Activated naive CD8-positive, alpha-beta T cell (primary cell): ENCODE data around the gene SUGCT.

Experiments used
- H3K27ac Mint-ChIP-seq: one replicate; pipeline ENCODE4 v1.8.0; 2021; ENCODE audit warnings: mixed read lengths
- H3K27me3 Mint-ChIP-seq: one replicate; pipeline ENCODE4 v1.8.0; 2021; ENCODE audit warnings: mixed read lengths
- H3K36me3 Mint-ChIP-seq: one replicate; pipeline ENCODE4 v1.8.0; 2021; ENCODE audit warnings: mixed read lengths
- H3K4me1 Mint-ChIP-seq: one replicate; pipeline ENCODE4 v1.8.0; 2021; ENCODE audit warnings: low read depth, mixed read lengths
- H3K4me3 Mint-ChIP-seq: one replicate; pipeline ENCODE4 v1.8.0; 2021; ENCODE audit warnings: mild to moderate bottlenecking, mixed read lengths
- H3K9me3 Mint-ChIP-seq: one replicate; pipeline ENCODE4 v1.8.0; 2021; ENCODE audit warnings: low read depth, mixed read lengths

The SUGCT gene

DNA sequence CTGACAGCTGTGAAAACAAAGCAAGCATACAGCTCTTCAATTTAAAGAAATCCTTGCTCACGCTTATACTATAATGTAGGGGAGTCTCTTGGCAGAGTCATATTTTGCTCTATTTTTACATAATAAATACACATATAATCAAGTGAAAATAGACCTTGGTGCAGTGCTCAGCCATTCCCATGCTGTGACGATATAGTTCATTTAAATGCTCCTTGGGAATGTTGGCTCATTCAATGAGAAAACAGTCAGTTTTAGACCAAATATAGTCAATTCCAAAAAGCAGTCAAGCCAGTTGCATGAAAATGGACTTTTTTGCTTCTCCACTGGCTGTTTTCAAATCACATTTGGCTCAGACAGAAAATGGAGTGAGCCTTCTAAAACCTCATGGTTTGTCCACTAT is 587.4 kb downstream of the SUGCT start:
- Mint-ChIP-seq H3K4me1 (no peaks in the 10 kb centered on the region), H3K36me3 (no peaks in the 10 kb centered on the region), H3K27me3 (no peaks in the 10 kb centered on the region), H3K9me3 (no peaks in the 10 kb centered on the region), H3K27ac (no peak overlapping the region), H3K4me3 (no peak overlapping the region)

DNA sequence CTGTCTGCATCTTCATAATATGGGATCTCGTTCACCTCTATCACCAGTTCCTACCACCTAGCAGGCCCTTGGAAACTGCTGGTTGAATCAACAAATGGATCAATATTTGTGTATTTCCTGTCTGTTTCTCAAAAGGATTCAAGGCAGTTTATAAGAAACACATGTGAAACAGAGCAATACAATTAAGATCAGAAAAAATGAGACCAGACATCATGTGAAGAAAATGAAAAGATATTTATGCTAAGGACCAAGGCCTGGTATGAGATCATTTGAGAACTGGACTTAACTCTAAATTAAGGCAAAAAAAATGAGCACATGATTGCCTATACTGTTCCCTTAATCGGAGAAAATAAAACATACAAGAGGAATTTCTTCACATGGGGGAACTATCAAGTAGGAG is 589.0 kb downstream of the SUGCT start:
- Mint-ChIP-seq H3K27ac (no peak overlapping the region), H3K4me1 (no peaks in the 10 kb centered on the region), H3K27me3 (no peaks in the 10 kb centered on the region), H3K4me3 (no peak overlapping the region), H3K9me3 (no peaks in the 10 kb centered on the region), H3K36me3 (no peaks in the 10 kb centered on the region)

DNA sequence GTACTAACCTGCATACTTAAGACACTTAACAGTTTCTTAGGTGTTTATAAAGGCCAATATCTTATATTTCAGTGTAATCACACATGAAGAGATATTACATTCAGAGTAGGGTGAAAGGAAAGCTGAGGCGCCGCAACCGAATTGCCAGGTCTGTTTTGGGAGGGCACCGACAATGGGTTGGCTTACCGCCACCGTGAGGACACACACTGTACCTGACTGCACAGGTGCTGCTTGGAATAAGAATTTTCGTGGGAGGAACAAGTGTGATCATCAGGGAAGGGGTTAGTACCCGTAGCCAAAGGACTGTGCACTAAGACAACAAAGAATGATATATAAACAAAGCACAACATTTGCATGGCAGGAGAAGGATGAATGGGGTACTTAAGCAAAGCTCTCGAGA is 591.8 kb downstream of the SUGCT start:
- no peaks in the 10 kb centered on the region for H3K27me3 Mint-ChIP-seq
- no peaks in the 10 kb centered on the region for H3K4me1 Mint-ChIP-seq
- peaks cover 5% of the 10 kb centered on the region for H3K9me3 Mint-ChIP-seq
- H3K36me3 Mint-ChIP-seq, result no peaks in the 10 kb centered on the region
- no peak overlapping the region for H3K4me3 Mint-ChIP-seq
- H3K27ac Mint-ChIP-seq, result no peak overlapping the region

DNA sequence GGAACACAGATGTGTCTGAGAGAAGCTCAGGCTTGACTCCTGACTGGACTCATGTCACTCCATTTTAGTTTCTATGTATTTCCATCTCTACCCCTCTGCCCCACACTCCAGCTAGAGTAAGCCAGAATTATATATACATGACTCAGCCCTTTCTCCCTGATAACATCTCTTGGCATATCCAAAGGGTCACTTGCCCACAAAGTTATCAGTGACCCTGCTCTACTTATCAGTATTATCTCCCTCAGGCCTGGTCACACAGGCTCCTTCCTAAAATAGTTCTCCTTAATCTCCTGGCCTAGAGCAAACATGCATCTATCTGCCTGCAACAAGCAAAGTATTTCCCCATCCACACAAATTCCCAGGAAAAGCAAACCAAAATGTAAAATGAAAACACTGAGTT is 598.3 kb downstream of the SUGCT start:
- Mint-ChIP-seq H3K27ac (no peak overlapping the region), H3K27me3 (no peaks in the 10 kb centered on the region), H3K4me3 (no peak overlapping the region), H3K9me3 (peaks cover 9% of the 10 kb centered on the region), H3K36me3 (no peaks in the 10 kb centered on the region), H3K4me1 (peaks cover 9% of the 10 kb centered on the region)

DNA sequence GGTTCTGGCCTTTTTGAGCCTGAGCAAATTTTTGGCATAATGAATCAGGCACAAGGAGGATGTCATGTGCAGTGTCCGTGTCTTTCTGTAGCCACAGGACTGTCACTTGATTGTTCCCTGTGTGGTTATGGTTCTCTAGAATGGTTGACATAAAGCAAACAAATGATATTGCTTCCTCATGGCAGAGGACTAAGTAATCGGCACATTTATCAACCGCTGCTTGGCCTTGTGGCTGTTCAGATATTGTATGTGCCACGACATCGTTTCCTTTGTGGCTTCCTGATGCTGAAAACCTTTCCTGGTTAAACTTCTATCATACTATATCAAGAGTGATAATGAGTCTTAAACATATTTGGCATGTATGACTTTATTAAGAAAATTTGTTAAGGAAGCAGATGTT is 598.8 kb downstream of the SUGCT start:
- Mint-ChIP-seq H3K27ac (no peak overlapping the region), H3K4me3 (no peak overlapping the region), H3K9me3 (peaks cover 9% of the 10 kb centered on the region), H3K27me3 (no peaks in the 10 kb centered on the region), H3K36me3 (no peaks in the 10 kb centered on the region), H3K4me1 (peaks cover 9% of the 10 kb centered on the region)

DNA sequence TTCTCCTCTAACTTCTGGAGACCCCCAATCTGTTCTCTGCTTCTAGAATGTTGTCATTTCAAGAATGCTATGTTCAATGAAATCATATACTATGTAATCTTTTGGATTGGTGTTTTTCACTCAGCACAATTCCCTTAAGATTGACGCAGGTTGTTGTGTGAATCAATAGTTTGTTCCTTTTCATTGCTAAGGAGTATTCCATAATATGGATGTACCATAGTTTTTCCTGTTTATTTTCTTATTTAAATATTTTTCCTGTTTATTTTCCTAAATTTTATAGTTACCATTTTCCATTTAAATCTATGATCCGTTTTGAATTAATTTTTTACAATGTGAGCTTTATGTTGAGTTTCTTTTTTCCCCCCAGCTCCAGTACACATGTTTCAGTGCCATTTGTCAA is 604.5 kb downstream of the SUGCT start:
- Mint-ChIP-seq H3K4me3 (no peak overlapping the region), H3K4me1 (no peaks in the 10 kb centered on the region), H3K27ac (no peak overlapping the region), H3K27me3 (no peaks in the 10 kb centered on the region), H3K36me3 (no peaks in the 10 kb centered on the region), H3K9me3 (peaks cover 4% of the 10 kb centered on the region)

DNA sequence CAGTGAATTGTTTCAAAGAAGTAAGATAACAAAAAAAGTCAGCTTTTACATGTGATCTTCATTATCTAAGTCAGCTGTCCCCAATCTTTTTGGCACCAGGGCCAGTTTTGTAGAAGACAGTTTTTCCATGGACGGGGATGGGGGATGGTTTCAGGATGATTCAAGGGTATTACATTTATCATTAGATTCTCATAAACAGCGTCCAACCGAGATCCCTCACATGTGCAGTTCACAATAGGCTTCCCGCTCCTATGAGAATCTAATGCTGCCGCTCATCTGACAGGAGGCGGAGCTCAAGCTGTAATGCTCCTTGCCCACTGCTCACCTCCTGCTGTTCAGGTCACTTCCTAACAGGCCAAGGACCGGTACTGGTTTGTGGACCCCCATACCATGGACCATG is 607.5 kb downstream of the SUGCT start:
- H3K36me3 Mint-ChIP-seq, result no peaks in the 10 kb centered on the region
- no peaks in the 10 kb centered on the region for H3K27me3 Mint-ChIP-seq
- no peaks in the 10 kb centered on the region for H3K4me1 Mint-ChIP-seq
- no peaks in the 10 kb centered on the region for H3K9me3 Mint-ChIP-seq
- no peak overlapping the region for H3K27ac Mint-ChIP-seq
- no peak overlapping the region for H3K4me3 Mint-ChIP-seq

DNA sequence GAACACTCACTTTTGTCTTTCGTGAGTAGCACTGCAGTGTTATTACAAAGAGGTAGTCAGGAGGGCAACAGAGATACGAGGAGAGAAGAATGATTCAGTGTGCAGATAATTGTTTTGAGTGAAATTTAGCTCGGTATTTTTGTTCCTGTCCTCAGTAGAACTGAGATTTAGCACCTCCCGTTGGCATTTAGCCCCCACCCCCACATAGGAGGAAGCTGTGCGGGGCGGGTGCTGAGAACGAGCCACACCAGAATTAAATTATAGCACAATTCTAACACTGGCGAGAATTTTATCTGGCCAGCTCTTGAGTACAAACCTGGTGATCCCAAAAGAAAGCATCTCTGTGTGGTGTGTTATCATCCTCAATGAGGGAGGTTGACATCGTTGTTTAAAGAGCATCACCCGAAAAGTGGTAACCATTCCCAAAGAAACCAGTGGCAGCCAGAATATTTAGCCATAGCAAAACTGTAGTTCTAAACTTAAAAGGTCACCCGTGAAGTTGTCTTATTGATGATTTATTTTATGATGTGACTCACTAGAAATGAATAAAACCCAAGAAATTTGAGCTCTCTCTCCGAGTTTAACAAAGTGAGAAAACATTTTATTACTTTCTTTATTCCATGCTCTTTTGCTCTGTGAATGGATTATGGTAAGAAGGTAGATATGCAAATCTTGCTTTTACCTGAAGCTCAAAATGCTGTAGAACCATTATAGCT is 612.2 kb downstream of the SUGCT start:
- Mint-ChIP-seq H3K4me3 (no peak overlapping the region), H3K9me3 (no peaks in the 10 kb centered on the region), H3K36me3 (peaks cover 7% of the 10 kb centered on the region), H3K27me3 (no peaks in the 10 kb centered on the region), H3K4me1 (no peaks in the 10 kb centered on the region), H3K27ac (no peak overlapping the region)

DNA sequence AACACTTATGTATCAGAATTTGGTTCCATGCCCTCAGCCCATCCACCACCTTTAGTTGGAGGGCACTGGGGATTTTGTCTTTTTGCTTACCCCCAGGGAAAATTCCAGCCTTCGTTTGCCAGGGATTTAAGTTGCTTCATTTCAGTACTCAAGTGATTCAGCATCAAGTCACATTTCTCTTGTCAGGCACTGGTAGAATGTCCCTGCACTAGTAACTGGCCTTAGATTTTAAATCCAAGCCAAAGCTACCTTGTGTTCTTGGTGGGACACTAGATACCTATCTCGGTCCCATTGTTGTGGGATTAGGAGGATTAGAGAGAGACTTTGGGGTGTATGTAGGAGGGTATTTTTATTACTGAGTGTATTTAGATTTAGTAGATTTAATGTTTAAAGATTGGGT is 613.1 kb downstream of the SUGCT start:
- H3K4me3 Mint-ChIP-seq, result no peak overlapping the region
- no peak overlapping the region for H3K27ac Mint-ChIP-seq
- H3K9me3 Mint-ChIP-seq, result no peaks in the 10 kb centered on the region
- H3K4me1 Mint-ChIP-seq, result no peaks in the 10 kb centered on the region
- peaks cover 7% of the 10 kb centered on the region for H3K36me3 Mint-ChIP-seq
- H3K27me3 Mint-ChIP-seq, result no peaks in the 10 kb centered on the region

DNA sequence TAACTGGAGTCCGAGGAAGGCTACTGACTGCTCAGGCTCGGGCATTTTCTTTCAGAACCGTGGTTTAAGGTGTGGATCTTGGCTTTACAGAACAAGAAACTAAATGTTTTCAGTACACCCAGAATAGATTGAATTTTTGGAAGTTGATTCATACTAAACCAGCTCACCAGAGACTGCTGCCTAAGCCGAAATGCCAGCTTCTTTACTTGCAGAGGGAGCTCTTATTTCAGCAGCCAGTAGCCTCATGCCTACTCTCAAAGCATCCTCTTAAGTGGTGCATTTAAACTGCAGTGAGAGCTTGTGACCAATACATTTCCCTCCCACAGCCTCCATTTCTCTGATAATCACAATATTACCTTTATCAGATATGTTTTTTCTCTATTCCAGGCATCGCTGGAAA is 615.1 kb downstream of the SUGCT start:
- H3K4me1 Mint-ChIP-seq, result no peaks in the 10 kb centered on the region
- H3K27ac Mint-ChIP-seq, result no peak overlapping the region
- H3K36me3 Mint-ChIP-seq, result peaks cover 7% of the 10 kb centered on the region
- H3K4me3 Mint-ChIP-seq, result no peak overlapping the region
- no peaks in the 10 kb centered on the region for H3K9me3 Mint-ChIP-seq
- H3K27me3 Mint-ChIP-seq, result no peaks in the 10 kb centered on the region

DNA sequence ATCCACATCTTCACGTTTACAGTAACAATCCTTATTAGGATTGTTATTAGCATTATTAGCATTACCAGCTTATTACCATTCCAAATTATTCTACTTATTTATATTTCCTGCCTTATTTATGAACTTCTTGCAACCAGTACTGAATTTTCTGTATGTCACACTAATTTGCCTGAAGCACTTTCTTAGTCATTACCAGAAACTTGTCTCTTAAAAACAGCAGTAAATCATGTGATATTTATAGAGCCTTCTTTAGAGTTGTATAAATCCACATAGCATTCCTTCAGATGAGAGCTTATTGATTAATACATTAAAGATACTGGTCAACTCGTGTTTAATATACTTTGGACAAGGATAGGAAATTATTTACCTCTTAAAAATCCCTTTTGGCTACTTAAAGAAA is 618.6 kb downstream of the SUGCT start:
- peaks cover 7% of the 10 kb centered on the region for H3K36me3 Mint-ChIP-seq
- no peaks in the 10 kb centered on the region for H3K27me3 Mint-ChIP-seq
- no peak overlapping the region for H3K4me3 Mint-ChIP-seq
- H3K27ac Mint-ChIP-seq, result no peak overlapping the region
- H3K9me3 Mint-ChIP-seq, result no peaks in the 10 kb centered on the region
- H3K4me1 Mint-ChIP-seq, result no peaks in the 10 kb centered on the region

DNA sequence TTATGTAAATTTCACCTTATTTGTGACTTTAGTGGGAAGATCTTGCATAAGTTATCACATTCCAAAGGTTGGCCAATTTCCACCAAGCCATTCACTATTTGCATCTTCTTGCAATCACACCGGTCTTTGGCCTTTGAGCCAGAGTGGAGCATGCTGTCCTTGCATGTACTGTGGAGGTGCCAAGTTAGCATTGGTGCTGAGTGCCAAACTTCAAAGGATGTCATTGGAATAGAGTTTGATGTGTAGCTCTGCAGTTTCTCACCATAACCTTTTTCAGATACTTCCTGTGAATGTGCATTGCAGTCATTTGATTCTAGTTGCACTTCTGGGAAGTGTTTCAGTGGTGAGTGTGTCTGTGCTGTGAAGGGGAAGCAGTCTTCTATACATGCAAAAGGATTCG is 620.6 kb downstream of the SUGCT start:
- H3K4me3 Mint-ChIP-seq, result no peak overlapping the region
- no peaks in the 10 kb centered on the region for H3K4me1 Mint-ChIP-seq
- H3K27me3 Mint-ChIP-seq, result no peaks in the 10 kb centered on the region
- peaks cover 3% of the 10 kb centered on the region for H3K36me3 Mint-ChIP-seq
- H3K27ac Mint-ChIP-seq, result no peak overlapping the region
- H3K9me3 Mint-ChIP-seq, result no peaks in the 10 kb centered on the region

DNA sequence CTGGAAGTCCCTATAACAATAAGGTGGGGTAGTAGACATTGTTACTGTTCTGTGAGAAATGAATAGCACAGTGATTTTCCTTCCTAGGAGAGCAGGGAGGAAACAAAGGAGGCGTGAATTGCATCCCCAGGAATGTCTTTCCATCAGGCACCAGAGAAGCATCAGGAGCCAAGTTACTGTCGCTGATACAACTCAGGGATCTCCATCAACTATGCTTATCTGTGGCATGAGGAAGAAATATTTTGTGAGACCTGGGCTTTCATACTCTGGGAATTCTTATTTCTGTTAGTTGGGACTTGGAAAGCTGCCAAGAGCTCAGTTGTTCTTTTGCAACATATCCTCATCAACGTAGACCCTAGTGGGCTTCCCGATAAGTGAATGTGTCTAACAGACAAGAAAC is 622.3 kb downstream of the SUGCT start:
- Mint-ChIP-seq H3K4me3 (no peak overlapping the region), H3K27ac (no peak overlapping the region), H3K4me1 (no peaks in the 10 kb centered on the region), H3K9me3 (no peaks in the 10 kb centered on the region), H3K36me3 (no peaks in the 10 kb centered on the region), H3K27me3 (no peaks in the 10 kb centered on the region)

DNA sequence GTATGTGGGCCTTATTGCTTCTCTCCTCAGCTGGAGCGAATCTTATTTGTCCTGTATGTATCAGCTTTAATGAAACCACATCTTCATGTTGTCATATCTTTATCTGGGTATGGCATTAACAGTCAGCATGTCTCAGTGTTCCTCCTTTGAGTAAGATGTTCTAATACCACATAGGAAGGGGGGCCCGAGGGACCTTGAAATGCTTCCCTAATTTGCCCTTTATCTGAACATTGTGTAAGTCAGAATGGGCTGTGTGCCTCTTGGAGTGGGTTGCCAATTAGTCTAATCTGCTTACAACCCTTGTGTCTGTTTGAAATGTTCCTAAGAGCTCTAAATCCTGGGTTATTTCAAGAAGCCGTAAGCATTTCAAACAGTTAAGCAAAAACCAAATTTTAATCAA is 623.8 kb downstream of the SUGCT start:
- Mint-ChIP-seq H3K4me3 (no peak overlapping the region), H3K36me3 (no peaks in the 10 kb centered on the region), H3K4me1 (no peaks in the 10 kb centered on the region), H3K27me3 (no peaks in the 10 kb centered on the region), H3K27ac (no peak overlapping the region), H3K9me3 (no peaks in the 10 kb centered on the region)

DNA sequence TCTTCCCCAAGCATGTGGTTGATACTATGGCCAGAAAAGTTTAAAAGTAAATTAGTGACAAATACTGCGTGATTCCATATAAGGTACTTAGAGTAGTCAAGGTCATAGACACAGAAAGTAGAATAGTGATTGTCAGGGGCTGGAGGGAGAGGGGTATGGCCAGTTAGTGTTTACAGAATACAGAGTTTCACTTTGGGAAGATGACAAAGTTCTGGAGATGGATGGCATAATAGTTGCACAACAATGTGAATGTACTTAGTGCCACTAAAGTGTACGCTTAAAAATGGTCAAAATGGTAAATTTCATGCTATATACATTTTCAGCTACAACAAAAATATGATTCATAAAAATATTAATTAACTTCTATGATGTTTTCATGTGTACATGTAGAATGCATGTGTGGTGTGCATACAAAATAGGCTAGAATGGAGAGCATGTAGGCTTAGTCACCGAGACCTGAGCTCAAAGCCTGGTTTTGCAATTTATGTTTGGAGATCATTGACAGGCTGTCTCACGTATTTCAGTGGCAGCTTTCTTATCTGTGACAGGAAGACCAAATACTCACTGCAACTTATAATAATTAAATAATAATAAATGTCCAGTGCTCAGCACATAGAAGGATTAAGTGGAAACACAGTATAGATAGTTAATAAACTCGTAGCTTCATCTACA is 625.6 kb downstream of the SUGCT start:
- Mint-ChIP-seq H3K4me3 (no peak overlapping the region), H3K27me3 (no peaks in the 10 kb centered on the region), H3K27ac (no peak overlapping the region), H3K36me3 (no peaks in the 10 kb centered on the region), H3K4me1 (no peaks in the 10 kb centered on the region), H3K9me3 (no peaks in the 10 kb centered on the region)

DNA sequence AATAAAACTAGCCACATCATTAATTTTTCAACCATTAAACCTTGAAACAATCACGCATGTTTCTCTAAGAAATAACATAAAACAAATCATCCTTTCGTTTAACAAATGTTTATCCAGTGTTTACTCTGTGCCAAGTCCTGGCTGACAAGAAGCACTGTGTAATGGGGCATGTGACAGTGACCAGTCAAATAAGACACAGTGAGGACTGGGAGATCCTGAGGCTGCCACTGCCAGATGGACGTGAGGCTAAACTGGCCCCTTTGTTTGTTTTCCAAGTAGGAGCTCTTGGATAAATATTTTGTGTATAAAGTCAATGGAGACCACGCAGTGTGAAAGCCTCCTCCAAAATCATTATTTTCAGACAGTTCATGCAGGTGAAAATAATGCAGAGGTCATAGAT is 626.2 kb downstream of the SUGCT start:
- no peaks in the 10 kb centered on the region for H3K27me3 Mint-ChIP-seq
- no peak overlapping the region for H3K4me3 Mint-ChIP-seq
- H3K36me3 Mint-ChIP-seq, result no peaks in the 10 kb centered on the region
- H3K9me3 Mint-ChIP-seq, result no peaks in the 10 kb centered on the region
- no peaks in the 10 kb centered on the region for H3K4me1 Mint-ChIP-seq
- no peak overlapping the region for H3K27ac Mint-ChIP-seq
